Fibroblast of mammary gland (primary cell): ENCODE data around the gene YTHDF1.
"Not testable (repeated sequence)": the region's sequence is repeated elsewhere in the genome, so short reads cannot be mapped to it uniquely, and the experiment has no call there.

Experiments
- DNase-seq: peaks from one replicate; pipeline ENCODE4 v3.0.0-alpha.2; 2010; ENCODE audit warnings: low read depth
- H3K4me3 ChIP-seq: 2 replicates; pipeline ENCODE4 v1.5.1; 2011; ENCODE audit warnings: low read depth, mild to moderate bottlenecking, low read length, moderate library complexity; ENCODE audit not compliant: control insufficient read depth
- CTCF ChIP-seq: conservative IDR thresholded peaks from 2 replicates; pipeline ENCODE4 v1.5.1; 2011; ENCODE audit warnings: low read depth, low read length, inconsistent platforms; ENCODE audit not compliant: control insufficient read depth, insufficient read depth

Gene YTHDF1

DNA sequence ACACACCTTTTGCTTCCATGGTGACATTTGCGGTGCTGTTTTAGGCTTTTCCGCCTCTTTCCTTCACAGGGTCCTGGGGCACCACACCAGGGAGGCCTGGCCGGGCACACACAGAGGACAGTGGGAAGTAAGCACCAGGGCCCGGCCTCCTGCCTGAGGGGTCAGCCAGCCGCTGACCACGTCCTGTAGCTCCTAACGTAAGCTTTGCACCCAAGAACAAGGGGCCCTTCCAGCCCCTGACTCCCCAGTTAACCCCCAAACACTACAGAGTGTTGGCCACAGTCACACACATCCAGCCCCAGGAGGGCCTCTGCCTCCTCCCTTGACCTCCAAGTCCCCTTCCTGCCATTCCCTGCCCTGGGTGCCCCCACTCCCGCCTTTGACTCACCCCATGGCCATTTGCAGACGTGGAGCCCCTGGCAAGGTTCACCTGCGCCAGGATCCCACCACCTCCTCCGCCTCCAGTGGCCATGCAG lies 54.7 kb downstream of the YTHDF1 start:
- H3K4me3 ChIP-seq = no peak overlapping the region
- DNase-seq = no peak
- TF ChIP-seq CTCF = no peak

DNA sequence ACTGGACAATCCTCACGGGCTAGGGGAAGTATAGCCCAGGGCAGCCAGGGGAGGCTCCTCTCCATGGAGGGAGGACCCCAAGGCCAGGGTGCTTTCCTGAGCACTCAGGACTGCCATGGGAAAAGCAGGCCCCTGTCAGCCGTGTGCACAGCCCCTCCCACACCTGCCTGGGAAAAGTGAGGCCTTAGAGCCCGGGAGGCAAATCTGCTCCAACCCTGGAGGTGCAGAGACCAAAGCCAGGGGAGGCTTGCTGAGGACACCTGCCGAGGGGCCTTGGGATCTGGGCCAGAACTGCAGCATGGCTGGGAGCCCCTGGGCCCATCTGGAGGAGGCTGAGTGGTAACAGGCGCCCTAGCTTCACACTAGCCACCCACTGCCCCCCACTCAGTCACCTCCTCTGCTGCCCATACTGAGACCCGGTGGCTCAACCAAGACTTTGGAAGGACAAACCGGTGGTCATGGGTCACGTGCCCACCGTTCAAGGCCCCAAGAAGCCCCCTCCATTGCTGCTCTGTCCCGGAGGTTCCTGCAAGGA lies 55.2 kb downstream of the YTHDF1 start:
- no peak for DNase-seq
- no peak overlapping the region for H3K4me3 ChIP-seq
- TF ChIP-seq CTCF = no peak

DNA sequence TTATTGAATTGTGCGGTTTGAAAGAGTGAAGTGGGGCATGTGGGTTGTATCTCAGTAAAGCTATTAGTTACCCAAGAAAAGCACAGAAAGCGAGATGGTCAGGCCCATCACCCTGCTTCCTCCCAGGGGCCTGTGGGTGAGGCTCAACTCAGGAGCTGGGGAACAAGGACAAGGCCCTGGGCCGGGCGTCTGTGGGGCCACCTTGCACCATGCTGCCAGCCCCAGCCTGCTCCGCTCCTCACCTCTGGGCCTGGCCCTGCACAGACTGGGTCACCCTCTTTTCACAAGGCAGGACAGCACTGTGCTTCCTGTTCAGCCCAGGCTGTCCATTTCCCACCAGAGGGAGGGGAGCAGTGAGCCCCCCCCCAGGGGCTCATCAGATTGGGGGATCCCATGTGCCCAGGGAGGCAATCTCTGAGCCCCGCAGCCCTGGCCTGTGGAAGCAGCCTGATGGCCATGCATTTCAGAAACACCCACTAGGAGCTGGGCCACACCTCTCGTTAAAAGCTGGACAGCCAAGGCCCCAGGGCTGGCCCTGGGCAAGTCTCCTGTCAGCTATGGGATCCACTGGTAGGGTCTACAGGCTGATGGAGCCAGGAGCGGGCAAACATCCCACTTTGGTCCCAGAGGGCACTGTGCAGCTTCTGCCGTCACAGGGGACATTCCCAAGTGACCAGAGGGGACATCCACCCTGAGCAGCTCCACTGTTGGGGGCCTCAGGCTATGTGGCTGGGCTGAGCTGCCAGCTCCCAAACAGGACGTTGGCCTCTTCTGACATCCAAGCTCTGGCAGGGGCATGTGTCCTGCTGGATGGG lies 55.9 kb downstream of the YTHDF1 start:
- TF ChIP-seq CTCF = no peak
- no peak overlapping the region for H3K4me3 ChIP-seq
- no peak for DNase-seq

- DNase-seq, H3K4me3 ChIP-seq: not testable (repeated sequence)
These were observed 56.7 kb downstream of the YTHDF1 start for GRCh38 chr20:63159251-63159650.

GRCh38 chr20:63158845-63159244 lies 57.1 kb downstream of the YTHDF1 start:
- DNase-seq = no peak
- no peak for TF ChIP-seq CTCF
- H3K4me3 ChIP-seq = no peak overlapping the region

GRCh38 chr20:63158352-63158751 lies 57.6 kb downstream of the YTHDF1 start:
- H3K4me3 ChIP-seq = no peak overlapping the region
- DNase-seq = no peak
- TF ChIP-seq CTCF = no peak

GRCh38 chr20:63157431-63157830 lies 58.5 kb downstream of the YTHDF1 start:
- not testable (repeated sequence) for H3K4me3 ChIP-seq, DNase-seq
